PC-3 (cell line): ENCODE measurements around the gene DUSP8. TPM values are rescaled to one million over a fixed set of nuclear protein-coding genes. Genes with fewer than 3 reads are reported as not detected.

ENCODE experiments used
- ATAC-seq: fragments of 200-7000 bp; cut with Tn5 transposase; 2 replicates; pipeline ENCODE4 v1.9.1; 2020; ENCODE audit warnings: mild to moderate bottlenecking, moderate library complexity
- BruUV-seq: library from RNA; stranded (reverse); fragments of 400-500 nt; replicated peaks from 2 replicates; lab custom pipeline; 2021; lab: Mats Ljungman, UMichigan
- CTCF ChIA-PET: fragments of 300-600 bp; sonication (Branson Sonifier 250); formaldehyde crosslinking; loops from one replicate; lab custom pipeline; 2022; ENCODE audit warnings: antibody characterized with exemption; lab: Charles Lee
- POLR2A ChIA-PET: fragments of 300-600 bp; sonication (Branson Sonifier 250); formaldehyde crosslinking; loops from one replicate; lab custom pipeline; 2022; ENCODE audit warnings: antibody characterized with exemption; ENCODE audit not compliant: unreplicated experiment; lab: Charles Lee
- DNase-seq: peaks from one replicate; pipeline ENCODE4 v3.0.0-alpha.2; 2015
- H2AFZ ChIP-seq: fragments of 300-600 bp; sonication (generic); 2 replicates; pipeline ENCODE4 v1.6.0; 2016; ENCODE audit warnings: antibody characterized with exemption, low read length
- H3F3A ChIP-seq: fragments of 300-600 bp; sonication (generic); one replicate; pipeline ENCODE4 v1.6.0; 2017; ENCODE audit warnings: antibody characterized with exemption, low read length, control low read depth, mild to moderate bottlenecking; ENCODE audit not compliant: unreplicated experiment
- H3K27ac ChIP-seq: fragments of 300-600 bp; sonication (generic); 2 replicates; pipeline ENCODE4 v1.5.1; 2016; ENCODE audit warnings: mild to moderate bottlenecking, low read length
- H3K27me3 ChIP-seq: fragments of 300-600 bp; sonication (generic); 2 replicates; pipeline ENCODE4 v1.6.1; 2016; ENCODE audit warnings: low read length, mixed read lengths
- H3K36me3 ChIP-seq: fragments of 300-600 bp; sonication (generic); 2 replicates; pipeline ENCODE4 v1.6.1; 2016; ENCODE audit warnings: low read depth, mixed run types, low read length, mixed read lengths
- H3K4me1 ChIP-seq: fragments of 300-600 bp; sonication (generic); 2 replicates; pipeline ENCODE4 v1.5.1; 2016; ENCODE audit warnings: low read length; ENCODE audit not compliant: insufficient read depth
- H3K4me2 ChIP-seq: fragments of 300-600 bp; sonication (generic); 2 replicates; pipeline ENCODE4 v1.6.0; 2016; ENCODE audit warnings: low read length
- H3K4me3 ChIP-seq: fragments of 300-600 bp; sonication (generic); 2 replicates; pipeline ENCODE4 v1.5.1; 2016; ENCODE audit warnings: mild to moderate bottlenecking, low read length, mixed read lengths
- H3K79me2 ChIP-seq: fragments of 300-600 bp; sonication (generic); 2 replicates; pipeline ENCODE4 v1.6.1; 2017; ENCODE audit warnings: low read length, mixed read lengths
- H3K9ac ChIP-seq: fragments of 300-600 bp; sonication (generic); 2 replicates; pipeline ENCODE4 v1.6.0; 2016; ENCODE audit warnings: mild to moderate bottlenecking, low read length
- H3K9me2 ChIP-seq: fragments of 300-600 bp; sonication (generic); replicated peaks from 2 replicates; pipeline ENCODE4 v1.6.1; 2016; ENCODE audit warnings: mixed run types, low read length, mixed read lengths
- H3K9me3 ChIP-seq: fragments of 300-600 bp; sonication (generic); 2 replicates; pipeline ENCODE4 v1.6.1; 2016; ENCODE audit warnings: low read length, mixed read lengths
- H4K20me1 ChIP-seq: fragments of 300-600 bp; sonication (generic); 2 replicates; pipeline ENCODE4 v1.6.1; 2016; ENCODE audit warnings: low read length, mixed read lengths
- EZH2 ChIP-seq: fragments of 300-600 bp; sonication (generic); IDR thresholded peaks from one replicate; pipeline ENCODE4 v1.6.1; 2017; ENCODE audit warnings: antibody characterized with exemption, mild to moderate bottlenecking, low read length; ENCODE audit not compliant: unreplicated experiment
- EZH2phosphoT487 ChIP-seq: fragments of 300-600 bp; sonication (generic); IDR thresholded peaks from 2 replicates; pipeline ENCODE4 v1.6.1; 2018; ENCODE audit warnings: mild to moderate bottlenecking, antibody characterized with exemption, low read length, borderline replicate concordance
- intact Hi-C: fragments of 100-400 bp; cut with micrococcal nuclease; formaldehyde crosslinking; loops from 2 replicates; pipeline ENCODE4 v1.9.0; 2023
- total RNA-seq: library from RNA; depleted of rRNA; stranded (reverse); fragments of >200 nt; gene quantifications from 2 replicates; pipeline ENCODE4 v1.2.3, GENCODE V29; 2014
- TF ChIP-seq, protein P1 (sequence below): fragments of 300-600 bp; sonication (generic); conservative IDR thresholded peaks from 2 replicates; pipeline ENCODE4 v1.5.1; 2017; ENCODE audit warnings: antibody characterized with exemption, low read depth, mild to moderate bottlenecking, low read length

The DUSP8 gene
- total RNA-seq, 1 experiment from 2014 or later, result 2.6 TPM

DNA sequence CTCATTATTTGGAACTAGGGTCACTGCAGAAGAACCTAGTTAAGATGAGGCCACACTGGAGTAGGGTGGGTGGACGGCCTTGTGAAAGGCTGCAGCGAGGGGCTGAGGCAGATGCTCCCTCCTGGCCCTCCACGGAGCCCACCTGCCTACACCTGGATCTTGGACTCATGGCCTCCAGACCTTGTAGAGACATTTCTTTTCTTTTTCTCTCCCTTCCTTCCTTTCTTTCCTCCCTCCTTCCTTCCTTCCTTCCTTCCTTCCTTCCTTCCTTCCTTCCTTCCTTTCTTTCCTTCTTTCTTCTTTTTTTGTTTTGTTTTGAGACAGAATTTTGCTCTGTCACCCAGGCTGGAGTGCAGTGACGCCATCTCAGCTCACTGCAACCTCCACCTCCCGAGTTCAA, 26.6 kb downstream of the DUSP8 start:
- Histone ChIP-seq H2AFZ (no peak overlapping the region), H3K36me3 (no peaks in the 10 kb centered on the region), H3K27ac (no peak overlapping the region), H4K20me1 (no peaks in the 10 kb centered on the region), H3K4me1 (peaks cover 9% of the 10 kb centered on the region), H3K9ac (no peak overlapping the region), H3K9me3 (no peaks in the 10 kb centered on the region), H3K4me2 (no peak overlapping the region), H3K4me3 (no peak overlapping the region), H3F3A (no peaks in the 10 kb centered on the region), H3K27me3 (peaks cover 6% of the 10 kb centered on the region), H3K79me2 (no peaks in the 10 kb centered on the region), H3K9me2 (no peaks in the 10 kb centered on the region)
- intact Hi-C loops, result no loop called here
- DNase-seq (no peak), ATAC-seq (no peak)
- ChIA-PET CTCF (no interaction called here), POLR2A (no interaction called here)
- TF ChIP-seq, protein P1, sequence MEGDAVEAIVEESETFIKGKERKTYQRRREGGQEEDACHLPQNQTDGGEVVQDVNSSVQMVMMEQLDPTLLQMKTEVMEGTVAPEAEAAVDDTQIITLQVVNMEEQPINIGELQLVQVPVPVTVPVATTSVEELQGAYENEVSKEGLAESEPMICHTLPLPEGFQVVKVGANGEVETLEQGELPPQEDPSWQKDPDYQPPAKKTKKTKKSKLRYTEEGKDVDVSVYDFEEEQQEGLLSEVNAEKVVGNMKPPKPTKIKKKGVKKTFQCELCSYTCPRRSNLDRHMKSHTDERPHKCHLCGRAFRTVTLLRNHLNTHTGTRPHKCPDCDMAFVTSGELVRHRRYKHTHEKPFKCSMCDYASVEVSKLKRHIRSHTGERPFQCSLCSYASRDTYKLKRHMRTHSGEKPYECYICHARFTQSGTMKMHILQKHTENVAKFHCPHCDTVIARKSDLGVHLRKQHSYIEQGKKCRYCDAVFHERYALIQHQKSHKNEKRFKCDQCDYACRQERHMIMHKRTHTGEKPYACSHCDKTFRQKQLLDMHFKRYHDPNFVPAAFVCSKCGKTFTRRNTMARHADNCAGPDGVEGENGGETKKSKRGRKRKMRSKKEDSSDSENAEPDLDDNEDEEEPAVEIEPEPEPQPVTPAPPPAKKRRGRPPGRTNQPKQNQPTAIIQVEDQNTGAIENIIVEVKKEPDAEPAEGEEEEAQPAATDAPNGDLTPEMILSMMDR, result no peak
- no peak for TF ChIP-seq EZH2phosphoT487
- TF ChIP-seq EZH2, result no peak
- no TSS peak for BruUV-seq

DNA sequence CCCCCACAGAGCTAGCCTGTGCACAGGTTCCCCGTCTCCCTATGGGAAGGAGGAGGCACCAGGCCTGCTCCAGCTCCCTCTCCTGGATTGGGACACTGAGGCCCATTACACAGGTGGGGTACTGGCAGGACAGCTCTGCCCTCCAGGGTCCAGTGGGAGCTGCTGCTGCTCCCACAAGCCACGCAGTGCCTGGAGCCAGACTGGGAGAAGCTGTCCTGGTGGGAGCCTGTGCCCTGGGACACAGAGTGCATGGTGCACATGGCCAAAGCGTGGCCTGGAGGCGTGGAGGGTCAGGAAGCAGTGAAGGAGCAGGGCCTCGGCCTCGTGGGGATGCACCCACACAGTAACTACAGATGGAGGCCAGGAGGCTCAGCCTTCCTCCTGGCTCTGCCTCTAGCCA, 27.5 kb downstream of the DUSP8 start:
- Histone ChIP-seq H3K9me2 (no peaks in the 10 kb centered on the region), H3K4me2 (no peak overlapping the region), H2AFZ (no peak overlapping the region), H3K79me2 (no peaks in the 10 kb centered on the region), H3K27ac (no peak overlapping the region), H3K36me3 (no peaks in the 10 kb centered on the region), H3K9me3 (no peaks in the 10 kb centered on the region), H3K9ac (no peak overlapping the region), H3K4me1 (peaks cover 9% of the 10 kb centered on the region), H3K4me3 (no peak overlapping the region), H3F3A (no peaks in the 10 kb centered on the region), H3K27me3 (peaks cover 6% of the 10 kb centered on the region), H4K20me1 (no peaks in the 10 kb centered on the region)
- ChIA-PET CTCF (no interaction called here), POLR2A (no interaction called here)
- no TSS peak for BruUV-seq
- ATAC-seq (no peak), DNase-seq (no peak)
- intact Hi-C loops, result no loop called here
- TF ChIP-seq EZH2 (no peak), EZH2phosphoT487 (no peak)
- TF ChIP-seq, protein P1, result no peak

DNA sequence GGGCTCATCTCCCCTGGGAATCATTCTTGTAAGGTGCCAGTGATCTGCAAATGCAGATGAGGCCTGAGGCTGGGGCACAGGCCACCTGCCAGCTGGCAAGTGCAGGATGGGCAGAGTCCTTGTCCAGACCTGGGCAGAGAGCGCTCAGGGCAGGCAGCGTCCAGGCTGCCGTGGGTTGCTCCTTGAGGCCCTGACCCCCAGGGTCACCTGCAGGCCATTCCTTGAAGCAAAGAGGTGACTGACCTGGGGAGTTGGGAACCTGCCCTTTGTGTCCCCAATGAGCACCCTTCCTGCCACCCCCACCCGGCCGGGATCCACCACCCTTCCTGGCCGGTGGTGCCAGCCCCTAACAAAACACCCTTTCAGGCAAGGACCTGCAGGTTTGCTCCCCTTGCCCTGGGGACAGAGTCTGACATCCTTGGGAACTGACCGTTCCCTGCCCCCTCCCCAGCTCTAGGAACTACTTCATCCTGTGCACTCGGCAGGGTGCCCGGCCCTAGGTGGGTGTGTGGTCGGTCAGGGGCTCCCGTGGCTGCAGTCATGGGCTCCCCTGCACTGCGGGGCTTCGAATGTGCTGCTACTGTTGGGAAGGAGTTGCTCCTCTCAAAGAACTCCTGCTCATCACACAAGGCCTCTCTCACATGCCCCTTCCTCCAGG, 28.3 kb downstream of the DUSP8 start:
- ATAC-seq (no peak), DNase-seq (no peak)
- POLR2A ChIA-PET, result no interaction called here
- BruUV-seq, result no TSS peak
- Histone ChIP-seq H3F3A (no peaks in the 10 kb centered on the region), H3K36me3 (no peaks in the 10 kb centered on the region), H2AFZ (no peak overlapping the region), H3K4me2 (no peak overlapping the region), H3K9me3 (no peaks in the 10 kb centered on the region), H4K20me1 (no peaks in the 10 kb centered on the region), H3K4me1 (peaks cover 9% of the 10 kb centered on the region), H3K27ac (no peak overlapping the region), H3K27me3 (peaks cover 6% of the 10 kb centered on the region), H3K4me3 (no peak overlapping the region), H3K9ac (no peak overlapping the region), H3K79me2 (no peaks in the 10 kb centered on the region), H3K9me2 (no peaks in the 10 kb centered on the region)
- CTCF ChIA-PET, result no interaction called here
- TF ChIP-seq, protein P1, result no peak
- no peak for TF ChIP-seq EZH2phosphoT487
- intact Hi-C loops, result no loop called here
